Stimulated activated naive CD4-positive, alpha-beta T cell (primary cell): Measurements from ENCODE around the gene ACAP2.

ENCODE experiments used
- DNase-seq, 6 experiments: peaks; one replicate each; lab custom pipeline; 2025; lab: John Stamatoyannopoulos, UW

Gene ACAP2

DNA sequence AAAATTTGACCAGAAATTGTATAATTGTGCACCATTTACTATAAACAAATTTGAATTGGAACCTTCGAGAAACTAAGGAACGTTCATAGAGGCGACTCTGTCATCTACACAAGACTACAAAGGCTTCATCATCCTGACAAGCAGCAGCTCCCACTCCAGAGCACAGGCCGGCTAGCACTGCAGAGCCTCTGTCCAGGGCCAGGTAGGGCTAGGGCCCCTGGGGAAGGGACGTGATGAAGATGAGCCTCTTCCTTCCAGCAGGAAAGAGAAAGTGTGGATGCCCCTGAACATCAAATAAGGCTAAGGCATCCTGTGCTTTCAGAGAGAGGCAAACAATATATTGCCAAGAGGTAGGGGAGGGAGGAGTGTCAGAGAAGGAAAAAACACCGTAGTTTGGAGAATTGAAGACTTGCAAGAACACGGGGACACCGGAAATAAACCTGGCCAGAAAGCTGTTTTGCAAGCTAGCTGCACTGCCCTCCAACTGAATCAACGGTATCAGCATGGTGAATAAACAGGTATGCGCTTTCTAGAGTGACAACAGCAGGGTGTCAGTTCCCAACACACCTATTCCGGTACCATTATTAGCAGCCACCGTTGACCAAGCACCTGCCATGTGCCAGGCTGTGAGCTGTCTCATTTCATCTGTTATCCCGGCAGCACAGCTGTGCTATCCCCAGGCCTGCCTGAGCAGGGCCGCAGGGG is 184.2 kb downstream of the ACAP2 start:
- peak in 1 of 6 experiments; percentile 19 for DNase-seq

DNA sequence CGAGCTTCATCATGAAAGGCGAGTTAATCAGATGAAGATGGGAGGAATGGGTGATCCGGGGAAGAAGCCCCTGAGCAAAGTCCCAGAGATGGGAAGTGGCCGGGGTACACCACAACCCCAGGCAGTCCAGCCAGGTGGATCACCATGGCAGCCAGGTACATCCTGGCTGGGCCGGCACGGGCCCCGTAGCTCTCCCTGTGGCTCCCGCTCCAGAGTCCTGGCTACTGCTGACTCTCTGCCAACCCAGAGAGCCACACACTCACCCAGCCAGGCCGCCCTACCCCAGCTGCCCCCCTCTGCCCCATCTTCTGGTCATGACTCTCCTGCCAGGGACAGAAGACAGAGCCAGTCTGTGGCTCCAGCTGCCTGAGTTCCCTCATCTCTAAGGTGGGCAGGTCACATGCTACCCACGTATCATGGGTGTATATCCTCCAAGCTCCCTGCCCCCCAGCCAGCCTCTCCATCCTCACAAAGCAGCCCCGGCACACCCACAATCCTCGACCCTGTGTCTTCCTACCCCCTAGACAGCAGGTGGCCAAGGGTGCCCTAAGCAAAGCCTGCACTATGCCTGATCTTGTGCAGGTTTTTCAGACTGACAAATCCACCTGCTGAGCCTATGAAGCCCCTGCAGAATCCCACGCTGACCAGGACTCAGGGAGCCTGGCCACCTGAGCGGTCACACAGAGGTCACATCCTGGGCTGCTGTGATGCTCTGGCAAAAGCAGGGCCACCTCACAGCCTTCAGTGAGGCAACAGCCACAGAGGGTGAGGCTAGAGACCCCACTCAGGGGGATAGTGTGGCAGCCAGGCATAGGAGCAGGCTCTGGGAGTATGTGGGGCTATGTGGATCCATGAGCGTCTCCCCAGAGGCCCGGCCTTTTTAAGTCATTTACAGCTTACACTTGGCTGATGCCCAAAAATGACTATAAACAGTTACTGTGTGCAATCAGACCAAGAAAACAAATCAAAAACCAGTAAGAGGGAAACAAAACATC is 185.1 kb downstream of the ACAP2 start:
- no peak for DNase-seq

DNA sequence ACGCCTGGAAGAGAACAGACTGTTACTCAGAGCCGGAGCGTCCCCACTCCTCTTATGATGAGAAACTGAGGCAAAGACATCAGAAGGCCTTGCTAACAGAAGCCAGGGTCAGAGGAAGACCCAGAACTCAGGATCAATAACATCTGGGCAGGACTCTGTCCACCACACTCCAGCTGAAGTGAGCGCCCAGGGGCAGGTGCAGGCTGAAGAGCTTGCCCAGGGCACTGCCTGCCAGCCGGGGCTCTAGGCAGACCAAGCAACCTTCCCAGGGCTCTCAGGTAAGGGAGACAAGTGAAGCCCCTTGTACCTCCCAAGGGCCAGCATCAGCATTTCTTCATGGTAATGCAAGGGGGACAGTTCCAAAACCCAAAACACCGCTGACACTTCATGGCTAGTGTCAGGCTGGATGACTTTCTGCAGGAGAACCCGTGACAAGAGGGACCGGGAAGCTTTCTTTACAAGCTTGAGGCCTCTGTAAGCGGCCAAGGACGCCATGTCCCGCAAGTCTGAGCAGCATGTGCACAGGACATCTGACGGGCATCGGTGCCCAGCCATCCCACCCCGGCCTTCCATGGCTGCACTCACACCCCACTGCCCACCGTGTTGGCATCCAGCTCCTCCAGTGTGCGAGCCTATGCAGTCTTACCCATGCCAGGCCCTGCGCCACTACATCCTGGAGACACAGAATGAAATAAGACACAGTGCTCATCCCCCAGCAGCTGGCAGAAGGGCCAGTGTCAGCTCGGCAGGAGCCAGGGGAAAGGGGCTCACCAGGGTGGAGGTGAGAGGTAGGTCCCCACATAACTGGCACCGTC is 186.0 kb downstream of the ACAP2 start:
- no peak for DNase-seq

DNA sequence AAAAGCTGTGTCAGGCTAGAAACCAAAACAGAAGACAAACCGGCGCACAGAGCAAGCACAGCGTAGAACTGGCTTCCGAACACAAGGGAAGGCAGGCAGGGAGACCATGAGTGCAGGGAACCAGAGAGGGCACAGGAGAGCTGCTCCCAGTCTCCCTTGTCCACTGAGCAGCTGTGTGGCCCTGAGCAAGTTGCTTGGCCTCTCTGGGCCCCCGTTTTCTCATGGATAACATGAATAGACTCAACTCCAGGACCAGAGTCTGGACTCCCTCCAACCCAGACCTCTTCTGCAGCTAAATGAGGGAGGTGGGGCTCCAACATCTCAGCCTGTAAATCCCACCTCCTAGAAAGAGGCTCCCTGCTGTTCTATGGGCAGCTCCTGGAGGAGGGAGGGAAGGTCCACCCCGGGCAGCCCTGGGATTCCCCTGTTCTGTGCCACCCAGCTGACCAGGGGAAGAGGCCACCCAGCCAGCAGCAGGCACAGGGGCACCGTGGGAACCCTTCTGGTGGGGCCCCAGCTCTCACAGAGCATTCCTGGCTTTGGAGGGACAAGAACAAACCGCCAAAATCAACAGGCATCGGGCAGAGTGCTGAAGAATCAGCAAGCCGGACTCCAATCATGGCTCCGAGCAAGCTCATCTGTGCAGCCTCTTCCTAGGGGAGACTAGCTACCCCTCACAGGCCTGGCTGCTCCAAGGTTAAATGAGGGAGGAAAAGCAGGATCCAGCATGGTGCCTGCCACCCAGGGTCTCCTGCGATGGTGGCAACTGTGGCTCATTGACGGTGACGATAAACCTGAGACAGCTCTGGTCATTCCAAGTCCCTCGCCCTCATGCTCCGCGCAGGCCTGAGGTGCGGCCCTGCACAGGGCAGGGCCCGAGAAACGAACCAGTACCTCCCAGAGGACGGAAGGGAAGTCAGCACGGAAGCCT is 187.0 kb downstream of the ACAP2 start:
- no peak for DNase-seq

DNA sequence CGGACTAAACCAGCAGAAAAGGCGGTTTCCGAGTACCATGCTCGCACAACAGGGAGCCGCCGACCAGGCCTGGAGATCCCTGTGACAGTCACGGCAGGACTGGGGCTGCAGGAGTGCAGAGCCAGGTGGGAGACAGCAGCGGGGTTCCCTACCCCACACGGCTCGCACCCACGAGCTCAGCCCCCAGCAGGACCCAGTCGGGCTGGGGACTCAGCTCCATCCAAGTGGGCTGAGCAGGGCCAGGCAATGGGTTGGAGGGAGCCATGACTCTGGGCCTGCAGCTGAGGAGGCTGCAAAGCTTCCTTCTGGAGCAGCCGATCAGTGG is 187.7 kb downstream of the ACAP2 start:
- DNase-seq, result no peak

DNA sequence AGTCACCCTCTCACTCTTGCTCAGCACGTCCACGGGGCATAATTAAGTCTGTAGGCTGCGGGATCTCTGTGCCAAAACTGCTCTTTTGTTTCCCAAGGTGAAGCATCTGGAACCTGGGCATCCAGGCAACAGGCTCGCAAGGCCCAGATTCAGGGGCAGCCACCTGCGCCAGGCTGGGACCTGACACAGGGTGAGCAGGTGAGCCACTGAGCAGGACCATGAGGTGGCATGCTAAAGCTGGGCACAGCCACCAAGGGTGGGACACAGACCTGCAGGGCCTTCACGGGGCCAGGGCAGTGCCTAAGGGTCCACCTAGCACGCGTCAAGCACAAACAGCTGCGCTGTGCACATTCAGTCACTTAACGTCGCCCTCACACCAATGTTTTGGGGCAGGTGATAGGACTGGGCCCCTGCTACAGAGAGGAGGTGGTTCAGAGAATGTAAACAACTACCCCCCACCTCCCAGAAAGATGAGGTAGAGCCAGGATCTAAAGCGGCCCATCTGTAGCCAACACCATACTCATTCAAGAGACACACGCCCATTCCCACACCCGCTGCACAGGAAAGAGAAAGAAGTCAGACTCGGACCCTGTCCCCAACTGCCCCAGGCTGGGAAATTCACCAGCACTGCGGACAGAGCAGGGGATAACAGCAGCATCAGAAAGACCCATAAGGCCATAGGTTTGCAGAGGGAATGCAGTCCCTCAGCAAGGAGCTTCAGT is 188.2 kb downstream of the ACAP2 start:
- no peak for DNase-seq

DNA sequence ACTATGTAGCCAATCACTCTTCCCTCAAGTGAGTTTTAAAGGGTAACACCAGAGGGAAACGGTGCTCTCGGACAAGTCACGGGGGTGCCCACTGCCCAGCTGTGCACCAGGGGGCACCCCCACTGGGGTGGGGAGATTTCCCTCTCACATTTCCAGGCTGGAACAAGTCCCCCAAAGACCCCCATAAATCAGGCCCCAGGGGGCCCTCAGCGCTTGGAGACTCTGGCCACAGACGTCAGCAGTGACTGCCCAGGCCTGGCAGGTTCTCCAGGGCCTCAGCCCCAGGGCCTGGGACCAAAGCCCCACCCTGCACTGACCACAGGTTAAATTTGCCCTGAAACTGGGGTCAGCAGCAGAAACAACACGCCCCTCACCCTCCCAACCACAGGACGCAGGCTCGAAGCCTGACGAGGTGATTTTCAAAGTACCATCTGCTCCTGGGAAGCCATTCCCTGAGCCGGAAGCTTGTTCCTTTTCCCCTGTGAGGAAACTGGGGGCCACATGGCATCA is 188.8 kb downstream of the ACAP2 start:
- DNase-seq, result no peak

DNA sequence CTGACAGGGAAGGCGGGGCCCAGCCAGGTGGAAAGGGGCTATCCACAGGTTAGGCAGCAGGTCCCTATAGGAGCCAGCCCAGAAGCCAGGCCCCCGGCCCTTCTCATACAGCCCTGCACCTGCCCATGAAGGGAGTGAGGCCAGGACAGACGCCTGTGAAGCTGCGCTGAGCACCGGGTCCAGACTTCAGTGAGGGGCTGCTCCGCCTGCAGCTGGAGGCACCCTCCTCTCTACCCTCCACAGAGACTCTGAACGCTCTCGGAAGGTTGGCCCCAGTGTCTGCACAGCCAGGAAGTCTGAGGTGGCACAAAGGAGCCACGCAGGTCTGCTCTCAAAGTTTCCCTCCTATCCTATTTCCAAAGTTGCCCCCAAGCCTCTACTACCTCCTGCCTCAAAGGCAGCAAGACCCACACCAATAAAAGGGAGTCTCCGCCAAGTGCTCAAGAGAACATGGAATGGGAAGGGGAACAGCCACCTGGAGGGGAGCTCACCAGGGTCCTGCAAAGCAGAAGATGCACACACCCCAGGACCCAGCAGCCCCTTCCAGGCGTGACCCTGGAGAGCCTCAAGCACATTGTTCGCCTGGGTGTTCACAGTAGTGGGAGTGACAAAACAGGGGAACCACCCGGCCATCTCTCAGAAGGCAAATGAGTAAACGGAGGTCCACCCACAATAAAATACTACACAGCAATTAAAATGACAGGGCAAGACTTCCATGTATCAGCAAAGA is 191.3 kb downstream of the ACAP2 start:
- no peak for DNase-seq

DNA sequence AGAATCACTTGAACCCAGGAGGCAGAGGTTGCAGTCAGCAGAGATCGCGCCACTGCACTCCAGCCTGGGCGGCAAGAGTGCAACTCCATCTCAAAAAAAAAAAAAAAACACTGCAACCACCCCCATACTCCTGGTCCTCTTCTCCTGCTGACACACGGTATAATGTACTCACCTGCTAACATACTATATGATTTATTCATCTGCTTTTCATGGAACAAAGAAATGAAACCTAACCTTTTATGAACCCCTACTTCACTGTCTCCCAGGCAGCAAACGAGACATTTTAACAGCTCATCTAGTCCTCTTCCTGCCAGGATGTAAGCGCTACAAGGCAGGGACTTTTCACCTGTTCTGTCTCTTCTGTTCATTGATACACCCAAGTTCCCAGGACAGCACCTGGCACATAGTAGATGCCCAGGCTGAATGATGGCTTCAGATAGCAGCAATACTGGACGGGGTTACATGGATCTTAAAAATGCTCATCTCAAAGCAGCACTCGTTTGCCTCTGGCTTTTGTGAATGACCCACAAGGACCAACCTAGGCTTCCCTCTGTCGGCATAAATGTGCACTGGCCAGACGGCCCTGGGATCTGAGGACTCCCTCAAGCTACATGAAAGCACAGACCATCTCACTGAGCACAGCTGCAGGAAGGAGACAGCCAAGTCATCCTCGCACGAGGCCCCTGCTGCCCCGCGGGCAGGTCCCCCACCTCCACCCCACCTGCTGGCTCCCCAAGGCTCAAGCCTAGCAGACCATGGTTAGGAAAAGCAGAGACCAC is 192.2 kb downstream of the ACAP2 start:
- peak in 1 of 6 experiments; percentile 5 for DNase-seq

DNA sequence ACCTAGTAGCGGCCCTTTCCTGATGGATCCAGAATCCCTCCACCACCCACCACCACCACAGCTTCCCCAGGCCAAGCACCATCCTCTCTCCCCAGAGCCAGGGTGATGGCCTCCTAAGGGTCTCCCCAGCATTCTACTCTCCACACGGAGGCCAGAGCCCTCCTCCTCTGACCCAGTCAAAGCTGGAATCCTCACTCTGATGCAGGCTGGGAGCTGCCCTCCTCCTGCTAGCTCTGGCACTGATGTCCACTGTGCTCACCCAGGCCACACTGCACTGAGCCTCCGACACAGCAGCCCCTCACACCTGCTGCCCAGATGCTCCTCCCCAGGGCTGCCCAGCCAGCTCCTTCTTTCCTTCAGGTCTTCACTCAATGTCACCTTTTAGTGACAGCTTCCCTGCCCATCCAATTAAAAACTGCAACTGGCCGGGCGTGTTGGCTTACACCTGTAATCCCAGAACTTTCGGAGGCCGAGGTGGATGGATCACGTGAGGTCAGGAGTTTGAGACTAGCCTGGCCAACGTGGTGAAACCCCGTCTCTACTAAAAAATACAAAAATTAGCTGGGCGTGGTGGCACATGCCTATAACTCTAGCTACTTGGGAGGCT is 192.9 kb downstream of the ACAP2 start:
- no peak for DNase-seq

DNA sequence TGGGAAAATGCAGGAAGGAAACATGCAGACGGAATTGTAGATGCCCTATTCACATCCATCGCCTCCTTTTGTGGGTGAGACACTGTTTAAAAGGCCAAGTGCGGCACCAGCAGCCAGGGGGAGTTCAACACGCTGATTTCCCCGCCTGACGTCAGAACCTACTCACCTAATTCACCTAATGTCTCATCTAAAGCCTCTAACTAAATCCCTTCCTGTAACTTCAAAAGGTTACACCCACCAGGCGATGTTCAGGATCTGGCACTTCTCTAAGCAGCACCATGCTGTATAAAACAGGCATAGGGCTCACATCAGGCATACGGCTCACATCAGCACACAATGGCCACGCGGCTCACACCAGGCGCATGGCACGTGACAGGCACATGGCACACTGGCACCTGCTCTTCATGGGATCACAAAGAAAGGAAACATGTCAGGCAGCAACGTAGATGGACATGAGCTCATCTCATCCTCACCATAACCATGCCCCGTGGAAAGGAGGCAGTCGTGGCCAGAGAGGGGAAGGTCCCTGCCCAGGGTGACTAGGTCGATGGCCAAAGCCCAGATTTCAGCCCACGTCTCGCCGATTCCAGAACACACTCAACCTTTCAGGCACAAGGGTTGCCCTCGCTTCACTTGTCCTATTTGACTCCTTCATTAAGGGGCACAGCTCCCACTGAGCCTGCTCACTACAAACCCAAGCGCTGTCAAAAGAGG is 193.6 kb downstream of the ACAP2 start:
- no peak for DNase-seq

DNA sequence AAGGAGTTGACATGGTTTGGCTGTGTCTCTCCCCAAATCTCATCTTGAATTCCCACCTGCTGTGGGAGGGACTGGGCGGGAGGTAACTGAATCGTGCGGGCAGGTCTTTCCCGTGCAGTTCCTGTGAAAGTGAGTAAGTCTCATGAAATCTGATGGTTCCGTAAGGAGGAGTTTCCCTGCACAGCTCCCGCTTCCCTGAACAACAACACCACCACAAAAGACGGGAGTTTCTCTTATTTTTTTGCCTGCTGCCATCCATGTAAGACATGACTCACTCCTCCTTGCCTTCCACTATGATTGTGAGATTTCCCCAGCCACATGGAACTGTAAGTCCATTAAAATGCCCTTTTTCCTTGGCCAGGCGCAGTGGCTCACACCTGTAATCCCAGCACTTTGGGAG is 194.5 kb downstream of the ACAP2 start:
- DNase-seq, result no peak

DNA sequence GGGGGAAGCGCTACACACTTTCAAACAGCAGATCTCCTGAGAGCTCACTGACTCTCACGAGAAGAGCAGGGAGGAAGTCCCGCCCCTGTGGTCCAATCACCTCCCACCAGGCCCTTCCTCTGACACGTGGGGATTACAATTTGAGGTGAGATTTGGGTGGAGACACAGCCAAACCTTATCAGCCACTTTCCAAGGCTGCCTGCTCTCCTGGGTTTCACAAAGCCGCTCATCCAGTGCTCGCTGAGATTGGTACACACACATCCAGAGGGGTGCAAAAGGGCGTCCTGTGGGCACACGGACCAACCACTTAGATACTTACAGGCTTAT is 195.0 kb downstream of the ACAP2 start:
- DNase-seq, result no peak

DNA sequence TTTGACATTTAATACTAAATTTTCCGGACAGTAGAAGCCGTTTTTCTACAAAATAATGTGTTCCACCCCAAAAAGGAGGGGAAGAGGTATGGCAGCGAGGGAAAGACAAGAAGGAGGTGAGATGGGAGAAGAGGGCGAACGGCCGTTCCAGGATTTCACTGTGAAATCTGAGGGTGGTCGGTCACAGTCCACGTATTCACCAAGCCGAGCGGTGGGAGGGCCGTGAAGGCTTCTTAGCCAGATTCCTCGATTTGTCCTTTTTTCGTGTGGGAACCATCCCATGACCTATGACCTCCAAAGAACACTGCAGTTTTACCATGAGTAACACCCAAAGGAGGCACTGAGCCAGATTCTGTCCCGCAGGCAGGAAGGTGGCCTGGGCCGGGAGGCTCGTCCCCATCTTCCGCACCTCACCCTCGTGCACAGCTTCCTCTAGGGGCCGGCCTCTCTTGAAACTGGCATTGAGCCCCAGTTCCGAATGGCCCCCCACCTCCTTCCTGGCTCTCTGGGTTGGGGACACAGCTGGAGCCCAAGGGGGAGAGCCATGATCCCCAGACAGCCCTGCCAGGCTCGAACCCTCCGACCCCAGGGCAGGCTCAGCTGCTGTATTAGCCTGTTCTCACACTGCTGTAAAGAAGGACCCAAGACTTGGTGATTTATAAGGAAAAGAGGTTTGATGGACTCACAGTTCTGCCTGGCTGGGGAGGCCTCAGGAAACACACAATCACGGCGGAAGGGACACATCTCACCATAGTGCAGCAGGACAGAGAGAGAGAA is 195.5 kb downstream of the ACAP2 start:
- DNase-seq, result no peak

DNA sequence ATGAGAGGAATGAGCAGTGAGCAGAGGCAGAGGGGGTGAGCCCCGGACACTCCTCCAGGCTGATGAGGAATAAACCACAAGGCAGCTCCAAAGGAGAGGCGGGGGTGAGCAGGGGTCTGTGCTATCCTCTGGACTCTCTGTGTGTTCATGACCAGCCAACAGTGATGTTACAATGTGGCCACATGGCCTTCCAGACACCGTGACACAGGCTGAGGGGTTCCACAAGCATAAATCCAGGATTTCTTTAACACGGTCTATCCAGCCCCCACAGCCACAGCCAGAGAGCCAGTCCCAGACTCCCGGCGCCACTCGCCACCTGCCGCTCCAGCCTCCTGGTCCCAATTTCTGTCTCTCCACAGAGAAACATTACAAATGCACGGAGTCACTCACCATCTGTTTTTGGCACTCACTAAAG is 196.2 kb downstream of the ACAP2 start:
- DNase-seq, result no peak

DNA sequence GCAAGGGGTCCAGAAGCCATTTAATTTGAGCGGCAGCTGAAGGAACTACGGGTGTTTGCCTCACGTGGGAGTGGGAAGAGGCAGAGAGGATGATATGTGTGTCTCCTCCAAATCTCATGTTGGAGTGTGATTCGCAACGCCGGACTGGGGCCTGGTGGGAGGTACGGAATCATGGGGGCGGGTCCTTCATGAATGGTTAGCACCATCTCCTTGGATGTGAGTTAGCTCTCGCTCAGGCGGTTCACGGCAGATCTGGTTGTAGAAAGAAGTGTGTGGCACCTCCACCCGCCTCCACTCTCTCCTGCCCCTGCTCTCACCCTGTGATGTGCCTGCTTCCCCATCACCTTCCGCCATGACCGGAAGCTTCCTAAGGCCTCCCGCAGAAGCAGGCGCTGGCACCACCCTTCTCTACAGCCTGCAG is 197.3 kb downstream of the ACAP2 start:
- no peak for DNase-seq
